UCSD-AML1 (cell line): ENCODE data around the gene DAZAP1.
"Not testable (repeated sequence)": the region's sequence is repeated elsewhere in the genome, so short reads cannot be mapped to it uniquely, and the experiment has no call there.

Experiments
- DNase-seq: peaks from one replicate; lab custom pipeline; 2025; ENCODE audit not compliant: unreplicated experiment; lab: John Stamatoyannopoulos, UW

Gene DAZAP1

DNA sequence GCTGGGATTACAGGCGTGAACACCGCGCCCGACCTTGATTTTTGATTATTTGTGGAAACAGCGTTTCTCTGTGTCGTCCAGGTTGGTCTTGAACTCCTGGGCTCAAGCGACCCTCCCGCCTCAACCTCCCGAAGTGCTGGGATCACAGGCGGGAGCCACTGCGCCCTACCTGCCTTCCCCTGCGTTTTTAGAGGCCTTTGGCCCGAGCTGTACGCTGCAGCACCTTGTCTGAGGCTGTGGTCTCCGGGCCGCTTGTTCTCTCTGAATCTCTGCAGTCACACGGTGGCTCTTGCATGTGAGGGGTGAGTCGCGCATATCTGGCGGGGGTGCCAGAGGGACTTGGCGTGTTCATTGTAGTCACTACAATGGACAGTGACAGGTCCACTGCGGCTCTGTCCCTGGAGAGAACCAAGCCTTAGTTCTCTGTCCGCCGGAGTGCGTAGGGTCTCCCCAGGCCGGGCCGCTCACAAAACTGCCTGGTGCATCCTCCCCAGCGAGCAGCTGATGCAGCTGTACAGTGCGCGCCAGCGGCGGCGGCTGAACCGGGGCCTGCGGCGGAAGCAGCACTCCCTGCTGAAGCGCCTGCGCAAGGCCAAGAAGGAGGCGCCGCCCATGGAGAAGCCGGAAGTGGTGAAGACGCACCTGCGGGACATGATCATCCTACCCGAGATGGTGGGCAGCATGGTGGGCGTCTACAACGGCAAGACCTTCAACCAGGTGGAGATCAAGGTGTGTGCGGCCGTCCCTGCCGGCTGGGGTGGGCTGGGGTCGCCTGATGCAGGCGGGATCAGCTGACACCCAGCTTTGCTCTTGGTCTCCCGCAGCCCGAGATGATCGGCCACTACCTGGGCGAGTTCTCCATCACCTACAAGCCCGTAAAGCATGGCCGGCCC, 32.4 kb downstream of the DAZAP1 start:
- not testable (repeated sequence) for DNase-seq

DNA sequence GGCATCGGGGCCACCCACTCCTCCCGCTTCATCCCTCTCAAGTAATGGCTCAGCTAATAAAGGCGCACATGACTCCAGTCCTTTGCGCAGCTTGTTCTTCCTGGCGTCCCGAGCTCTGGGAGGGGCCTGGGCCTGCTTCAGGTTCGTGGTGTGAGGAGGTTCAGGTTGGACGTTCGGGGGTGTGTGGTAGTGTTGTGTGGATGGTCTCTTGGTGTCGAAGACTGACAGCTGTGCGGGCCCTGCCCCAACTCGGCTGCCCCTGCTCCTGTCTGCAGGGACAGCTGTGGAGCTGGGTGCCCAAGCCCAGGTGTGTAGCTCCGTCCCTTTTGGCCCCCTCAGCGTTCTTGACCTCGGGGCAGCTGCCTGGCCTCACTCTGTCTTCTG, 33.0 kb downstream of the DAZAP1 start:
- no peak for DNase-seq

DNA sequence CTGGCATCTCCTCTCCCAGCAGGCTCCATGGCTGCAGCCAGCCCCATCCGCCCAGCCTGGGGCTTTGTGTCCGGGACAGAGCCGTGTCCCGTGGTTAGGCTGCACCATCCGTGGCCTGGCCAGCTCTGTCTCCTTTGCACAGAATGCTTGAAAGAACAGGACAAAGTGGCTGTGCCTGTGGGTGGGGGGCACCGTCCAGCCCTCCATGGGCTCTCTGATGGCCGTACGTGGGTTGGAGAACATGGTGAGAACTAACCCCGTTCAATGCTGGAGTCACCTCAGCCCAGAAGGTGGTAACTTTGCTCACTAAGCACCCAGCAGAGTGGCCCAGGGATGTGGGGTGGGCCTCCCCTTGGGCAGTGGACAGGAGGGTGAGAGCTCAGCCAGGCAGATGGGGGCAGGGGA, 33.6 kb downstream of the DAZAP1 start:
- DNase-seq = no peak

DNA sequence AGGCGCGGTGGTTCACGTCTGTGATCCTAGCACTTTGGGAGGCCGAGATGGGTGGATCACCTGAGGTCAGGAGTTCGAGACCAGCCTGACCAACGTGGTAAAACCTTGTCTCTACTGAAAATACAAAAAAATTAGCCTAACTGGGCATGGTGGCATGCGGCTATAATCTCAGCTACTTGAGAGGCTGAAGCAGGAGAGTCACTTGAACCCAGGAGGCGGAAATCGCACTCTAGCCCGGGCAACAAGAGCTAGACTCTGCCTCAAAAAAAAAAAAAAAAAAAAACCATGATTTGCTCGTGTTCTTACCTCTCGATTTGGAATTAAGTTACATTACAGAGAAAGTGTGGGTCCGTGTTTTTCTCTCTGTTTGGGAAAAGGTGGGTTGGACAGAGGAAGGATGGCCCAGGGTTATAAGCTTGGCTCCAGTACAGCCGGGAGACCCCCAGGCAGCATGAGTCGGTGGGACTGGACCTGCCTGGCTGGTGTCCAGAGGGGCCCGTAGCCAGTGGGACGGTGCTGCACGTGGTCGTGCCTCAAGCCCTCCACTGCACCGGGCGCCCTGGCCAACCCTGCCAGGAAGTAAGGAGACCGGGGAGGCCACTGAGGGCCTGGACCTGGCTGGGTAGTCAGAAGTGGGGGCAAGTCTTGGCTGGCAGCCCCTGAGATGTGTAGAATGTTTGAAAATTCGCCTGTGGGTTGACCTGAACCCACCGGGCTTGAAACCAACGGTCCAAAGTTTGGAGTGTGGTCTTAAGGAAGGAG, 34.5 kb downstream of the DAZAP1 start:
- no peak for DNase-seq

DNA sequence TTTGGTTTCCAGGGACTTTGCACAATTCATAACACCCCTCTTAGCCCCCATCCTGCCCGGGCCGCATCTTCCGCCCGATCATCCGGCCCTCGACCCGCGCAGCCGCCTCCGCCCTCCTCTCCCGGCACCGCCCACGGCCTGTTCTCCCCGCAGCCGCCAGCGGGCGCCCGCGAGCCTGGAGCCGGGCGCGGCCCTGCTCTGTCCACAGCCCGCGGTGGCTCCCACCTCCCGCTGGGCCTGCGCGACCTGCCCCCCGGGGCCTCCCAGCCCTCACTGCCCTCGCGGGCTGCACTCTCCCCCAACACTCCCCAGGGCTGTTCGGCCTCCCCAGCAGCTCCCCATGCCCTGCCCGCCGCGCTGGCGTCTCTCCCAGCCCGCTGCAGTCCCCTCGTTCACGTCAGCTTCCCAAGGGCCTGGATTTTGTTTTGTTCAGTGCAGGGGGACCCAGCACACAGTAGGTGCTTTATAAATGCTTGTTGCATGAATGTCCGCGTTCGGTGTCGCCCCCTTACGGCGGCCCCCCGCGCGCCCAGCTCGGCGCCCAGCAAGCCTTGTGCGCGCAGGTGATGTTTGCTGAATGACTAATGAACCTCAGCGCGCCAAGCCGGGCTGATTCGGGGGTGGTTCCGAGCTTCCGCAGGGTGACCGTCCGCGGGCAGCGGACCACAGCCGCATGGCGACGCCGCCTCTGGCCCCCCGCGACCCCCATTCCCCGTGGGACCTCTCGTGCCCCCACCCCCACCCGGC, 38.0 kb downstream of the DAZAP1 start:
- peak; percentile 79 for DNase-seq

DNA sequence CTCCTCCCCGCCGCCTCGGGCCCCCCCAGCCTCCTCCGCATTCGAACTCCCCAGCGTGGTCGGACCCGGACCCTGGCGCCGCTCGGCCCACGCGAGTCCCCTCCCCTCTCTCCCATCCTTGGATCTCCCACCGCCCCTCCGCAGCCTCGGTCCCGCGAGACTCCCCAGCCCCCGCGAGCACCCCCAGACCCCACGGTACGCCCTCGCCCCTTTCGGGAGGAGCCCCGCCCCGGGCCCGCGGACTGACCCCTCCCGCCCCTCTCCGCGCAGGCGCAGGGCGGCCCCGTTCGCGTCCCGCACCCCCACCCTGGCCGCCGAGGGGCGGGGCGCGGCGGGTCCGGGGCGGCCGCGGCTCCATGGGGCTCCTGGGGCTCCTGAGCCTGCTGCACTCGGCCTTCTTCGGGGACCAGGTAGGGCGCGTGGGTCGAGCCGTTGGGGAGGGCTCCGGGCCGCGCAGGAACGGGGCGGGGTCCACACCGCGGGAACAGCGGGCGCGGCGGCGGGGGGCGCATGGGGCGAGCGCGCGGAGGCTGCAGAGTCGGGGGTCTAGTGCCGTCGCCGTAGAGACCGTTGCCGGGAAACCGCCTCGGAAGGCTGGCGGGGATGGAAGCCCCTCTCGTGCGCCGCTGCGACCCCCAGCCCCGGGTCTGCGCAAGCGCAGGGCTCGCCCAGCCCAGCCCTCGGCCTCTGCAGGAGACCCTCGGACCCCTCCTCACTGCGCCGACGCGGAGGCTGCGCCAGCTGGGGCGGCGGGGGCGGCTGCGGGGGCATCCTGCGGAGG, 38.7 kb downstream of the DAZAP1 start:
- DNase-seq = no peak

DNA sequence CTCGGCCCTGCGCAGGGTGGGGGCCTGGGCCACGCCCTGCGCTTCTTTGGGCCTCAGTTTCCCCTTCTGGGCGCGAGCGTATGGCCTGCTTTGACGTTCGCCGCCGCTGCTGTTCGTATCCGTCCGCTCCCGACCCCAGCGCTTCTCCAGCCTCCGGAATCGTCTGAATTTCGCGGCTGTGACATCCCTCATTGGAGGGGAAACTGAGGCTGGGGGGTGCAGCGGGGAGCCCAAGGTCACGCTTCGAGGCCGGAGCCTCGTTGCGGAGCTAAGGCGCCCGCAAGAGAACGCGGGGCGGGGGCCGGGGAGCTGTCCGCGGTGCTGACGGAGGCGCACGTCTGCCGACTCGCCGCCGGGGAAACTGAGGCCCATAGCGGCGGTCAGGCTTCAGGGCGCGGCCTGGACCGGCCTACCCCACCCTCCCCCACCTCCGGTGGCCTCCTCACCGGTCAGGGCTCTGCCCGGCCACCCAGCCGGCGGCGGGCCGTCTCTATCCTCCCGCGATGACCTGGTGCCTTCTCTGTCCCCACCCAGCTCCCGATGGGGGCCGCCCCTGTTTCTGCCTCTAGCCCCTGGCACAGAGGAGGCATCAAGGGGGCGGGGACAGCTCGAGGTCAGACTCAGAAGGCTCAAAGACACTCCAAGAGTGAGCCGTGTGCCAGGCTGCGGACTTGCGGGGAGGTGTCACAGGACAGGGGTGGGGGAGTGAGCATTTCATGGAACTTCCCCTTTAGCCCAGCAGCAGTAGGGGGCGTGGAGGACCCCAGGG, 39.5 kb downstream of the DAZAP1 start:
- no peak for DNase-seq

DNA sequence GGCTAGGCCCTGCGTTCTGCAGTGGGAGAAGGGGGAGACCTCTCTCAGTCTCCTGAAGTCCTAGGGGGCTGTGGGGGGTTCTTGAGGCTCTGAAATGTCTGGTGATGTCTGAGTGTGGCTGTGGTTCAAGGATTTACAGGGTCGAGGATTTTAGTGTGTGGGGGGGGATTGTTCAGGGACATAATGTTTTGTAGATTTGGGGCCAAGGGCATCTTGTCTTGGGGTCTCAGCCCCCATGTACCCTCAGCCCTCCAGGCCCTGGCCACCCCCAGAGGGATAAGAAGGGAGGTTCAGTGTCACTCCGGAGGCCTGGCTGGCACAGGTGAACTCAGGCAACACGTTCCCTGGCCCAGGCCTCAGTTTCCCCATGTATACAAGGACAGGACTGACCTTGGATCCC, 40.1 kb downstream of the DAZAP1 start:
- no peak for DNase-seq

DNA sequence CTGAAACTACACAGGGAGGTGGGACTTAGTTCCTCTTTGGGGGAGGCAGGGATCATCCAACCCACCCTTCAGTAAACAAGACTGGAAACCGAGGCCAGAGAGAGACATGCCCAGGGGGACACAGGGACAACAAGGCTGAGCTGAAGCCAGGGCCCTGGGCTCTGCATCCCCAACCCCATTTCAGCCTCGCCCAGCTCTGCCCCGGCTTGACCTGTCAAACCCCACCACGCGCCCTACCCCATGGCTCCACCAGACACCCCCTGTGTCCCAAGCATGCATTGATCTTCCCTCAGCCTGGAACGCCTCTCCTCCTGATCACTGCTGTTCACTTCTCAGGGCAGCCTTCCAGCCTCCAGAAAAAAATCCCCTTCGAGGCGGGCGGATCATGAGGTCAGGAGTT, 40.6 kb downstream of the DAZAP1 start:
- no peak for DNase-seq

DNA sequence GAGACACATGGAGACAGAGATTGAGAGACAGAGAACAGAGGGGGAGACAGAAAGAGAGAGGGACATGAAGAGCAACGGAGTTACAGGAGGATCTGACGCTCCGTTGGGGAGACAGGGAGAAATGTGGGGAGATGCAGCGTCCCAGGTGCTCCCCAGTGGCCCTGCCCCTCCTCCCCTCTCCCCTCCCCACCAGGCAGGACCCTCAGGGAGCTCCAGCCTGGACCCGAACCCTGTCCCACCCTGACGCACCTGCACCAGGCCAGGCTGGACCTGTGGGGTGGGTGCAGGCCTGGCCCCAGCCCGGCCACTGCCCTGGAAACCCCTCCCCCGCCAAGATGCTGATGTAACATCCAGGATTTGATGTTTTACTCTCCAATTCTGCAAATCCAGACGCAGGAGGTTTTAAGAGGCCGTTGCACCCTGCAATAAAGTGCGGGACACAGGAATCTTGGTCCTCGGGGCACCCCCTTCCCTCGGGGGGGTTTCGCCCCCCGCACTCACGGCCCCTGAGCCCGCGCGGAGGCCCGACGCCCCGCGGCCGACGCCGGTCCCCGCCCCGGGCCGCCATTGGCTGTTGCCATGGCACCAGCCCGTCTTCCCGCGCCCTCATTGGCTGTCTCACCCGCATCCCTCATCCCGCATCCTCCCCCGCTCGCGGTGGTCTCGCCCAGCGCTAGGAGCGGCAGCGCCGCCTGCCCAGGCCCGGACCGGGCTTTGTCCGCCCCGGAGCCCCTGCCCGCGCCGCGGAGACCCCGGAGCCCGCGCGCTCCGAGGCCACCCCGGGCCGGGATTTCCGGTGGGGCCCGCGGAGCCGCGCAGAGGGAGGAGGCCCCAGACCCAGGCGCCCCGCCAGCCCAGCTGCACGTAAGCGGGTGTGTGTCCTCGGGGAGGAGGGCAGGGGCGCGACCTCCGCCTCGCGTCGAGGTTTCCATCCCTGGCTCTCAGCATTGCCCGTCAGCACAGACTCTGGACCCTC, 42.4 kb downstream of the DAZAP1 start, which contains the start of gene APC2:
Gene APC2 (plus strand): TSS at position 655 of the 976 bp plus-strand sequence. CDS start 2,881 bp downstream, outside the sequence.
- DNase-seq = no peak

DNA sequence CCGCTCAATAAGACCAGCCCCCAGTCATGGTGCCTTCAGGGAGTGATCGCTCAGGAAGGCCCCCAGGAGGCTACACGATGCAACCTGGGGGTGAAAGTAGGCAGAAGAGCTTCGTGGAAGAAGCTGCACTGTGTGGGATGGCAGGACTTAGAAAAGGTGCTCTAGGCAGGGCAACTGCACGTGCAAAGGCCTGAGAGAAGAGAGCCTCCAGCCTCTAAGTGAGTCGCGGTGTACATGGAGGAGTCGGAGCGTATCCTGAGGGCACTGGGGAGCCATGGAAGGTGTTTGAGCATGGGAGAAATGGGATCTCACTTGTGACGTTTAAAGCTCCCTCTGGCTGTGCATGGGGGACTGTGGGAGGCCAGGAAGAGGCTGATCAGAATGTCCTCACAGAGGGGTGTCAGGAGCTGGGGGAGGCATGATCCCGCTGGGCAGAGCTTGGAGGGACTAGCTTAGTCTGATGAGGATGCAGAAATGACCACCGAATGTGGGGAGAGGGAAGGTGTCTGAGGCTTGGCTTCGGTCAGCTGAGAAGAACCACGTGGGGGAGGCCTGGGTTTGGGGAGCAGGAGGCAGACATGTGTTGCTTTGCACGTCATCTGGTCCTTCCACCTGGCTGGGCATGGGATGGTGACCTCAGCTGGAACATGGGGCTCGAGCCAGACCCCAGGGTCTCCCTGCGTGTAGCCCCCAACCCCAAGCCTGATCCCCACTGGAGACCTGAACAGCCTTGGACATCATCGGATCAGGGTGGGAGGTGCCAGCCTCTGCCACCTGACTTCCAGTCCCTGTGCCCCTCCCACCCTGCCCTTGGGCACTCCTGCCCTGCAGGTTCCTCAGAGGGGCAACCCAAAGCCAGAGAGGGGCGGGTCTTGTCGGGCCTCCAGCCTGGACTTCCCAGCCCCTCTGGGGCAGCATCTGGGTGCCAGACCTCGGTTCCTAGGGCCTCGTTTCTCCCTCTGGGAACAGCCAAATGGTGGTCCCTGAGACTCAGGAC, 43.6 kb downstream of the DAZAP1 start:
- DNase-seq = no peak

DNA sequence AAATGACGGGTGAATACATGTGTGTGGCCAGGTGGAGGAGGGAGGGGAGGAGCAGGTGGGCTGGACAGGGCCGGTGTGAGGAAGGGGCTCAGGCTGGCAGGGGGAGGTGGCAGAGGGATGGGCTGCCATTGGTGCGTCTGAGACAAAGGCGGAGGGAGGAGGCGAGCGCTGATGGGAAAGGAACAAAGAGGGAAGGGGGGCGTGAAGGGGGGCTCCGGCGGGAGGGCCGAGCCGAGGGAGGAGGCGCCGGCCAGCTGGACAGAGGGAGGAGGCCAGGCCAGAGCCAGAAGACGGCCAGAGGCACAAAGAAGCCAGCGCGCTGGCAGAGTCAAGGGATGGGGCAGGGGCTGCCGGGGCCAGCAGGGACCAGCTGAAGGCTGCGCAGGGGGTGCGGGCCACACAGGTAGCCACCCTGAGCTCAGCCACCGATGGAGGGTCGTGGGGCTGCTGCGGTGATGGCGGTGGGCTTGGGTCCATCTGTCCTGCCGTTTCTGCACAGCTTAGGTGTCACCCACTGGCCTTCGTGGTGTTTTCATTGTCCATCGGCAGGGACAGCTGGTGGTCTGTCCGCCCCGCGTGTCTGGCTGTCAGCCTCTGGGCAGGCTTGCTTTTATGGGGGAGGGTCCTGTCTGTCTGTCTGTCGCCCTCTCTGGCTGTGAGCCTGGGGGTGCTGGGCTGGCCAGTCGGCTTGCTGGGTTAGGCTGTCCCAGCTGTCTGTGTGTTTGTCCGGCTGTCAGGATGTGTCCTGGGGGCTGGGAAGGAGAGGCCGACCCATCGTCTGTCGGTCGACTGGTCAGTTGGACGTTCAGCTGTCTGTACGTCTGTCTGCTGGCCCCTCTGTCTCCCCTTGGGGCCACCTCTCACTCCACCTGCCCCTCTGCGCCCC, 44.8 kb downstream of the DAZAP1 start:
- DNase-seq = no peak

DNA sequence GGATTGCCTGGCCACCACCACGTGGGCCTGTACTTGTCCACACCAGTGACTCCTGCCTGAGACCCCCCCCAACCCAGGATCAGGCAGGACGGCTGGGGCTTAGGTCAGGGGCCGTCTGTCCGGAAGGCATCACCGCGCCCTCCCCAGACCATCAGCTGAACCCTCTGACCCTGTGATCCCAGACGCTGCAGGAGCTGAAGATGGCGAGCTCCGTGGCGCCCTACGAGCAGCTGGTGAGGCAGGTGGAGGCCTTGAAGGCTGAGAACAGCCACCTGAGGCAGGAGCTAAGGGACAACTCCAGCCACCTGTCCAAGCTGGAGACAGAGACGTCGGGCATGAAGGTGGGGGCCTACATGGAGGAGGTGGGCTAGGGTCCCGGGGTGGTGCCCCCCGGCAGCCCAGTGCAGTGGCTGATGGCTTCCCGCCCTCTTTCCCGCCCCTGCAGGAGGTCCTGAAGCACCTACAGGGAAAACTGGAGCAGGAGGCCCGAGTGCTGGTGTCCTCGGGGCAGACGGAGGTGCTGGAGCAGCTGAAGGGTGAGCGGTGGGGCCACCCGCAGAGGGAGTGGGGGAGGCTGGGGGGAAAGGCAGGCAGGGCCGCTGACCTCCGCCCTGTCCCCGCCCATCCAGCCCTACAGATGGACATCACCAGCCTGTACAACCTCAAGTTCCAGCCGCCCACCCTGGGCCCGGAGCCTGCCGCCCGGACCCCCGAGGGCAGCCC, 45.6 kb downstream of the DAZAP1 start:
- DNase-seq = no peak

DNA sequence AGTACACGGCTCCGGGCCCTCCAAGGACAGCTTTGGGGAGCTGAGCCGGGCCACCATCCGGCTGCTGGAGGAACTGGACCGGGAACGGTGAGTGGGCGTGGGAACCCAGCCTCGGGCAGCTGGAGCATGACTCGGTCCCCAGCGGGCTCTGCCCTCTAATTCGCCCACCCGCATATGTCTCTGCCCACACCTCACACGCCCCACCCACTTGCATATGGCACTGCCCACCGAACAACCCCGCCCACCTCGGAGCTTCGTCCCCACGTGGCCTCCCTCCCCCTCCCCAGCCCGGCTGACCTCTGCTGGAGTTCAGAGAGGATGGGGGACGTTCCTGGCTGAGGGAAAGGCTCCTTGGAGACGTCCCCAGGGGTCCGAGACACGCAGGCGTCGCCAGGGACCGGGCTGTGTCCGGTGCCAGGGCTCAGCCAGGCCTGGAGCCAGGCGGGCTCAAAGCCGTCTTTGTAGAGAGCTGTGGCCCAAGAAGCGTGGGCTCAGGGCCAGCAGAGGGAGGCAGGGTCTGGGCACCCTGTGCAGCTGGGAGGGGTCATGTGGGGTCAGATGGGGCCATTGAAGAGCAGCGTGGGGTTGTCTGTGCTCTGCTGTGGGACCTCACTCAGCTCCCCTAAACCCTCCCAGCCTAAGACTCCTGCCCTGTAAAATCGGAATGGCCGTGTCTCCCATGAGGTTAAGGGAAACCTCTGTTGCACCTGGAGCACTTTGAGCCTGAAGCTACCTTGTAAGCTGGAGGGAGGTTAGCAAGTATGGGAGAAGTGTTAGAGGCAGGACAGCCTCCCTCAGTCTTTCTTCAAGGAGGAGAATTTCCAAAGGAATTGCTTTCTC, 46.4 kb downstream of the DAZAP1 start:
- DNase-seq = peak; percentile 25

DNA sequence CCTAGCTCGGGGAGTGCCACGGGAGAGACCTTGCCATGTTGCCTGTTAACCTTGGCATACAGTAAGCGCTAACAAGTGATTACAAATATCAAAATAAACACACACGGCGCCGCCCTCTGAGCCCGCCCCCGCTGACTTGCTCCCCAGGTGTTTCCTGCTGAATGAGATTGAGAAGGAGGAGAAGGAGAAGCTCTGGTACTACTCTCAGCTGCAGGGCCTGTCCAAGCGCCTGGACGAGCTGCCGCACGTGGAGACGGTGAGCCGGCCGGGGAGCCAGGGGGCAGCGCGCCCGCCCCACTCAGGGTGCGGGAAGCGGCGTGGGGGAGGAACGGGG, 47.6 kb downstream of the DAZAP1 start:
- peak; percentile 36 for DNase-seq
